ENCODE results near the gene FARS2.

FARS2 gene

GRCh38 chr6:5517796-5518195, 256.5 kb downstream of the FARS2 start:
- H3K9me3 ChIP-seq (ENCODE audit: low read length): no peaks in the 10 kb centered on the region
- H3K4me1 ChIP-seq (ENCODE audit: insufficient read depth, low read length): no peaks in the 10 kb centered on the region
- no peaks in the 10 kb centered on the region for H3K27me3 ChIP-seq (ENCODE audit: control insufficient read depth in 1 of 2, insufficient read depth in 2 of 2, low read length in 2 of 2)
- no peak overlapping the region for H3K27ac ChIP-seq (ENCODE audit: low read depth, low read length)
- no peak overlapping the region for H3K9ac ChIP-seq (ENCODE audit: low read length)
- no peak overlapping the region for H3K4me3 ChIP-seq (ENCODE audit: low read depth in 1 of 2, low read length in 2 of 2)
- H3K36me3 ChIP-seq (ENCODE audit: insufficient read depth, low read length): no peaks in the 10 kb centered on the region

- no peaks in the 10 kb centered on the region for H3K27me3 ChIP-seq (ENCODE audit: control insufficient read depth in 1 of 2, insufficient read depth in 2 of 2, low read length in 2 of 2)
- H3K36me3 ChIP-seq (ENCODE audit: insufficient read depth, low read length): no peaks in the 10 kb centered on the region
- H3K27ac ChIP-seq (ENCODE audit: low read depth, low read length): no peak overlapping the region
Measured at GRCh38 chr6:5518936-5519491, 257.7 kb downstream of the FARS2 start.

DNA sequence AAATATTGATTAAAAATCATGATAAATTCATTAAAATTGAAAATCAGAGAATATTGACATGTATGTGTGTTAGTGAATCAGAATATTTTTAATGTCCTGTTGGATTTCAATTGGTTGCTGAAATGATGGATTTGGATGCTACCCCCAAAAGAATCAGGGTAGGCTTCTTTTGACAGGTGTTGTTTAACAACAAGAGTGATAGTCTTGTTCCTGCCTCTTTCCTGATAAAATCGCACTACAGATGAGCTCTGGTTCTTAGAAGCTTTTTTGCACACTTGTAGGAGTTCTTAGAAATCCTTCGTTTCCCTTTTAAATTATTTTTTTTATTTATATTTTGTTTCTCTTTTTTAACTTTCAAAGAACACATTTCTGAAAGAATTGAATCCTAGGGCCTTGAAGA, 259.5 kb downstream of the FARS2 start:
- no peaks in the 10 kb centered on the region for H3K27me3 ChIP-seq (ENCODE audit: control insufficient read depth in 1 of 2, insufficient read depth in 2 of 2, low read length in 2 of 2)
- no peaks in the 10 kb centered on the region for H3K36me3 ChIP-seq (ENCODE audit: insufficient read depth, low read length)
- H3K9ac ChIP-seq (ENCODE audit: low read length): no peak overlapping the region
- H3K4me3 ChIP-seq (ENCODE audit: low read depth in 1 of 2, low read length in 2 of 2): no peak overlapping the region
- no peaks in the 10 kb centered on the region for H3K4me1 ChIP-seq (ENCODE audit: insufficient read depth, low read length)
- no peaks in the 10 kb centered on the region for H3K9me3 ChIP-seq (ENCODE audit: low read length)
- H3K27ac ChIP-seq (ENCODE audit: low read depth, low read length): no peak overlapping the region

More at GRCh38 chr6:5518936-5519491, 257.7 kb downstream of the FARS2 start:
- no peak overlapping the region for H3K9ac ChIP-seq (ENCODE audit: low read length)
- no peaks in the 10 kb centered on the region for H3K4me1 ChIP-seq (ENCODE audit: insufficient read depth, low read length)
- no peaks in the 10 kb centered on the region for H3K9me3 ChIP-seq (ENCODE audit: low read length)
- H3K4me3 ChIP-seq (ENCODE audit: low read depth in 1 of 2, low read length in 2 of 2): no peak overlapping the region

GRCh38 chr6:5521322-5521721, 260.0 kb downstream of the FARS2 start:
- H3K4me1 ChIP-seq (ENCODE audit: insufficient read depth, low read length): no peaks in the 10 kb centered on the region
- H3K9me3 ChIP-seq (ENCODE audit: low read length): no peaks in the 10 kb centered on the region
- no peak overlapping the region for H3K9ac ChIP-seq (ENCODE audit: low read length)
- no peaks in the 10 kb centered on the region for H3K27me3 ChIP-seq (ENCODE audit: control insufficient read depth in 1 of 2, insufficient read depth in 2 of 2, low read length in 2 of 2)
- no peak overlapping the region for H3K27ac ChIP-seq (ENCODE audit: low read depth, low read length)
- H3K36me3 ChIP-seq (ENCODE audit: insufficient read depth, low read length): no peaks in the 10 kb centered on the region
- H3K4me3 ChIP-seq (ENCODE audit: low read depth in 1 of 2, low read length in 2 of 2): no peak overlapping the region

DNA sequence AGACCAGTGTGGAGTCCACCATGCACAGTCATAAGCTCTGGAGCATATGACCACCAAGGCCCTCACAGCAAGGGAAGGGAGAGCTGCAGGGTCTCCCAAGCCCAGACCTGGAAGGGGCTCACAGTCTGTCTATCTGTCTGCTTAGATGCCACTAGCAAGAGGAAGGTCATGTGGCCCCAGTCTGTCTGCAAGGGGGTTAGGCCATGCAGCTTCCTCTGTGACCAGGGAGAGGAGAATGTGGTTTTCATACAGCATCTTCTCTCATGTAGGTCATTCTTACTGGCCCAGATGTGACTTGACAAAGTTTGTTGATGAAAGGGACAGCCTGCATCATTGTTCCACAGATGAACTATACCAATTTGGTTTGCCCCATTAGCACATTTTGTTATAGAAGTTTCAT, 260.8 kb downstream of the FARS2 start:
- Histone ChIP-seq H3K36me3 (ENCODE audit: insufficient read depth, low read length) (no peaks in the 10 kb centered on the region), H3K9ac (ENCODE audit: low read length) (no peak overlapping the region), H3K4me1 (ENCODE audit: insufficient read depth, low read length) (no peaks in the 10 kb centered on the region), H3K27ac (ENCODE audit: low read depth, low read length) (no peak overlapping the region), H3K4me3 (ENCODE audit: low read depth in 1 of 2, low read length in 2 of 2) (no peak overlapping the region), H3K9me3 (ENCODE audit: low read length) (no peaks in the 10 kb centered on the region), H3K27me3 (ENCODE audit: control insufficient read depth in 1 of 2, insufficient read depth in 2 of 2, low read length in 2 of 2) (no peaks in the 10 kb centered on the region)

GRCh38 chr6:5524110-5524509, 262.8 kb downstream of the FARS2 start:
- Histone ChIP-seq H3K27me3 (ENCODE audit: control insufficient read depth in 1 of 2, insufficient read depth in 2 of 2, low read length in 2 of 2) (no peaks in the 10 kb centered on the region), H3K4me3 (ENCODE audit: low read depth in 1 of 2, low read length in 2 of 2) (no peak overlapping the region), H3K9ac (ENCODE audit: low read length) (no peak overlapping the region), H3K36me3 (ENCODE audit: insufficient read depth, low read length) (no peaks in the 10 kb centered on the region), H3K27ac (ENCODE audit: low read depth, low read length) (no peak overlapping the region), H3K9me3 (ENCODE audit: low read length) (no peaks in the 10 kb centered on the region), H3K4me1 (ENCODE audit: insufficient read depth, low read length) (no peaks in the 10 kb centered on the region)

DNA sequence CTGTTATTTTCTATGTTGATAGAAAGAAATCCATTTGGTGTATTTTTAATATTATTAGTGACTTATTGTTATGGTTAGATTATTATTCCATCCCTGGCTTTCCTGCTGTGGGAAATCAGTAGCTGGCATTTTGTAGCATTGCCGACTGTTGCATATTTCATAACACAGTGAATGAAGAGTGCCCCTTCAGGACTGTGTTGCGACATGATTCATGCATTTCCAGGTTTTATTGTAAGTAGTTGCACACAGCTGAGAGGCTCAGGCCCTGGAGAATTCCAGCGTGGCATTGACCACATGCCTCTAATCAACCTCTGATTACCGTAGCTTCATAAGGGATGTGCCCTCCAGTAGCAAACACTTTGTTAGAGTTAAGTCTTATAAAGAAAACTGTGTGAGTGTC, 263.9 kb downstream of the FARS2 start:
- no peaks in the 10 kb centered on the region for H3K27me3 ChIP-seq (ENCODE audit: control insufficient read depth in 1 of 2, insufficient read depth in 2 of 2, low read length in 2 of 2)
- no peaks in the 10 kb centered on the region for H3K36me3 ChIP-seq (ENCODE audit: insufficient read depth, low read length)
- H3K9me3 ChIP-seq (ENCODE audit: low read length): no peaks in the 10 kb centered on the region
- no peaks in the 10 kb centered on the region for H3K4me1 ChIP-seq (ENCODE audit: insufficient read depth, low read length)
- no peak overlapping the region for H3K9ac ChIP-seq (ENCODE audit: low read length)
- no peak overlapping the region for H3K27ac ChIP-seq (ENCODE audit: low read depth, low read length)
- H3K4me3 ChIP-seq (ENCODE audit: low read depth in 1 of 2, low read length in 2 of 2): no peak overlapping the region

DNA sequence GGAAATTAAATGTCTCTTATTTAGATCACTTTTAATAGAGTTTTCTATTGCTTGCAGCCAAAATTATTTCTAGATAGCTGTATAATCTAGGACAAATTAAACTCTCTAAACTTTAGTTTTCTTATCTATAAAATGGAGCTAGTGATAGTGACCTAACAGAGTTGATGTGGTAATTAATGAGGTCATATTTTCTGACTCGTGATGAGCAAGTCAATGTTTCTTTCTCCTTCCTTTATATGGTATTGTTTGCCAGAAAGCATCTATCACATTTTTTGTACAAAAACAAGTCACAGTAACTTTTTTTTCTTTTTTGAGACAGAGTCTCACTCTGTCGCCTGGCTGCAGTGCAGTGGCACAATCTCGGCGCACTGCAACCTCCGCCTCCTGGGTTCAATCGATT, 267.7 kb downstream of the FARS2 start:
- H3K36me3 ChIP-seq (ENCODE audit: insufficient read depth, low read length): no peaks in the 10 kb centered on the region
- H3K9me3 ChIP-seq (ENCODE audit: low read length): no peaks in the 10 kb centered on the region
- H3K27ac ChIP-seq (ENCODE audit: low read depth, low read length): no peak overlapping the region
- H3K4me3 ChIP-seq (ENCODE audit: low read depth in 1 of 2, low read length in 2 of 2): no peak overlapping the region
- no peaks in the 10 kb centered on the region for H3K4me1 ChIP-seq (ENCODE audit: insufficient read depth, low read length)
- no peak overlapping the region for H3K9ac ChIP-seq (ENCODE audit: low read length)
- H3K27me3 ChIP-seq (ENCODE audit: control insufficient read depth in 1 of 2, insufficient read depth in 2 of 2, low read length in 2 of 2): no peaks in the 10 kb centered on the region

DNA sequence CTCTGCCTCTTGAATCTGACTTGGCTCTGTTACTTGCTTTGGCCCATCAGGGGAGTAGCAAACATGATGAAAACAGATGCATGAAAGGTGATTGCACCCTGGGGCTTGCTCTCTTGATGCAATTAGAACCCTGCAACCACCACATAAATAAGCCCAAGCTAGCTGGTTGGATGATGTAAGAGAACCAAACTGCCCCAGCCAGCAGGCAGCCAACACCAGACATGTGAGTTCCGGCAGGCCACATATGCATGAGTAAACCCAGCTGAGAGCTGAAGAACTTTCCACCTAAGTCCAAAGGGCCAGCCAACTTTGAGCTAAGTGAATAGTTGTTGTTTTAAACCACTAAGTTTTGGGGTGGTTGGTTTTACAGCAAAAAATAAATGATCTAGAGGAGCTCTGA, 268.4 kb downstream of the FARS2 start:
- H3K27ac ChIP-seq (ENCODE audit: low read depth, low read length): no peak overlapping the region
- H3K27me3 ChIP-seq (ENCODE audit: control insufficient read depth in 1 of 2, insufficient read depth in 2 of 2, low read length in 2 of 2): no peaks in the 10 kb centered on the region
- no peak overlapping the region for H3K9ac ChIP-seq (ENCODE audit: low read length)
- no peaks in the 10 kb centered on the region for H3K9me3 ChIP-seq (ENCODE audit: low read length)
- no peaks in the 10 kb centered on the region for H3K36me3 ChIP-seq (ENCODE audit: insufficient read depth, low read length)
- no peak overlapping the region for H3K4me3 ChIP-seq (ENCODE audit: low read depth in 1 of 2, low read length in 2 of 2)
- H3K4me1 ChIP-seq (ENCODE audit: insufficient read depth, low read length): no peaks in the 10 kb centered on the region

DNA sequence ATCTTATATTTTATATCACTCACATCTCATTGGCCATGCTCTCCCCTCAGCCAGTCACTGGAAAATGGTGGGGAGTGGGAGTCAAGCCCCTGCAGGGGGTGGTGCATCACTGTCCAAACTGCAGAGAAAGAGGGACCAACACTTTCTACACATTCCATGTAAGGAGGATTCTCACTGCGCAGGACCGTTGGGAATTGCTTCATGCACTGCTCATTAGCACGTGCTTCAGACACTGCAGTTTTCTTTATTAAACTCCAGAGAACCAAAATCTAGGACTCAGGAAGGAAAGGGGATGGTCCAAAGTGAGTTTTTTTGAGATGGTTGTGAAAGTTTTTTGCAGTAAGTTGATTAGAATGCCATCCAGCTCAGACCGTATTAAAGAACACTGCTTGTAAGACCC, 269.8 kb downstream of the FARS2 start:
- no peaks in the 10 kb centered on the region for H3K36me3 ChIP-seq (ENCODE audit: insufficient read depth, low read length)
- H3K4me1 ChIP-seq (ENCODE audit: insufficient read depth, low read length): no peaks in the 10 kb centered on the region
- no peak overlapping the region for H3K4me3 ChIP-seq (ENCODE audit: low read depth in 1 of 2, low read length in 2 of 2)
- no peaks in the 10 kb centered on the region for H3K9me3 ChIP-seq (ENCODE audit: low read length)
- no peak overlapping the region for H3K9ac ChIP-seq (ENCODE audit: low read length)
- no peaks in the 10 kb centered on the region for H3K27me3 ChIP-seq (ENCODE audit: control insufficient read depth in 1 of 2, insufficient read depth in 2 of 2, low read length in 2 of 2)
- no peak overlapping the region for H3K27ac ChIP-seq (ENCODE audit: low read depth, low read length)

DNA sequence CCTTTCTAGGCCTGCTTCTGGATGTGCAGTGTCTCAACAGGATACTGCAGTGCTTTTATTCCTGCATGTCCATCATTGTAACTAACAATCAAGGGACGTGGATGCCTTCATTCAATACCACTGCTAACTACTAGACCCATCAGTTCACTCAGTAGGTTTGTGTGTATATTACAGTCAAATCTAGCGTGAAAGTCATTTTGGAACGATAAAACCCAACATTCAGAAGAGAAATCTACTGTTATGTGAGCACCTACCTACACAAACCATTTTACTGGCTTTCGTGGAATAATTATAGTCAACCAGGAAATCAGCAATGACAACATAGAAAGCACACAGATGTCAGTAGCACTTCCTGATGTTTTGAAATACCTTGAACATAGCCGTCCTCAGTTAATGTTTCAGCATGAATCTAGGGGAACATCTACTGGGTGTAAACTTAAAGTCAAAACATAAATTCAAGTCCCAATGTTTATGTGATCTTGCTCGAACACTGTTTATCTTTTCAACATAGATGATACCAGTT, 270.6 kb downstream of the FARS2 start:
- Histone ChIP-seq H3K4me3 (ENCODE audit: low read depth in 1 of 2, low read length in 2 of 2) (no peak overlapping the region), H3K4me1 (ENCODE audit: insufficient read depth, low read length) (no peaks in the 10 kb centered on the region), H3K27ac (ENCODE audit: low read depth, low read length) (no peak overlapping the region), H3K36me3 (ENCODE audit: insufficient read depth, low read length) (no peaks in the 10 kb centered on the region), H3K9me3 (ENCODE audit: low read length) (no peaks in the 10 kb centered on the region), H3K9ac (ENCODE audit: low read length) (no peak overlapping the region), H3K27me3 (ENCODE audit: control insufficient read depth in 1 of 2, insufficient read depth in 2 of 2, low read length in 2 of 2) (no peaks in the 10 kb centered on the region)

DNA sequence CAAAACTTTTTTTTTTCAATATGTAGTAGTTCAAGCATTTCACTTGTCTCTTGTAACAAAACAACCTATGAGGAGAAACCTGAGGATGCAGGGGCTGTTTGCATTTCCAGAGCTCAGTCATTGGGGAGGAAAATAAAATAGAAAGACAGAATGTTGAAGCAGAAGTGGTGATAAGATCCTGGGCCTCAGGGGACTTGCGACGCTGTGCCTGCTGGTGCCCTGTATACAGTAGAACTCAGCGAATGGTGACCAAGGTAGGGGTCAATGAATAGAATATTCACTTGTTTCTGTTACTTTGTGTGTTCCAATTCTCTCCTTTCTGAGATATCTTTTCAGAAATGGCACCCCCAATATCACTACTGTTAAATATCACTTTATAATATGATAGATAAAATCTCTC, 271.6 kb downstream of the FARS2 start:
- H3K27ac ChIP-seq (ENCODE audit: low read depth, low read length): no peak overlapping the region
- no peak overlapping the region for H3K9ac ChIP-seq (ENCODE audit: low read length)
- no peaks in the 10 kb centered on the region for H3K4me1 ChIP-seq (ENCODE audit: insufficient read depth, low read length)
- no peak overlapping the region for H3K4me3 ChIP-seq (ENCODE audit: low read depth in 1 of 2, low read length in 2 of 2)
- H3K27me3 ChIP-seq (ENCODE audit: control insufficient read depth in 1 of 2, insufficient read depth in 2 of 2, low read length in 2 of 2): no peaks in the 10 kb centered on the region
- no peaks in the 10 kb centered on the region for H3K36me3 ChIP-seq (ENCODE audit: insufficient read depth, low read length)
- H3K9me3 ChIP-seq (ENCODE audit: low read length): no peaks in the 10 kb centered on the region
